Breast epithelium (tissue), 3 donors: ENCODE results near the gene EPS8L1.

ENCODE experiments used
- POLR2A ChIP-seq: fragments of 450-650 bp; IDR thresholded peaks from one replicate; pipeline ENCODE4 v1.6.1; 2016; ENCODE audit warnings: antibody characterized with exemption, mild to moderate bottlenecking, moderate library complexity
- TF ChIP-seq, protein P1 (sequence below), 3 donors: fragments of 450-650 bp; IDR thresholded peaks; one replicate each; pipeline ENCODE4 v1.5.1; 2016 to 2017; ENCODE audit warnings: antibody characterized with exemption in 3 of 3, mild to moderate bottlenecking in 3 of 3, moderate library complexity in 3 of 3

DNA sequence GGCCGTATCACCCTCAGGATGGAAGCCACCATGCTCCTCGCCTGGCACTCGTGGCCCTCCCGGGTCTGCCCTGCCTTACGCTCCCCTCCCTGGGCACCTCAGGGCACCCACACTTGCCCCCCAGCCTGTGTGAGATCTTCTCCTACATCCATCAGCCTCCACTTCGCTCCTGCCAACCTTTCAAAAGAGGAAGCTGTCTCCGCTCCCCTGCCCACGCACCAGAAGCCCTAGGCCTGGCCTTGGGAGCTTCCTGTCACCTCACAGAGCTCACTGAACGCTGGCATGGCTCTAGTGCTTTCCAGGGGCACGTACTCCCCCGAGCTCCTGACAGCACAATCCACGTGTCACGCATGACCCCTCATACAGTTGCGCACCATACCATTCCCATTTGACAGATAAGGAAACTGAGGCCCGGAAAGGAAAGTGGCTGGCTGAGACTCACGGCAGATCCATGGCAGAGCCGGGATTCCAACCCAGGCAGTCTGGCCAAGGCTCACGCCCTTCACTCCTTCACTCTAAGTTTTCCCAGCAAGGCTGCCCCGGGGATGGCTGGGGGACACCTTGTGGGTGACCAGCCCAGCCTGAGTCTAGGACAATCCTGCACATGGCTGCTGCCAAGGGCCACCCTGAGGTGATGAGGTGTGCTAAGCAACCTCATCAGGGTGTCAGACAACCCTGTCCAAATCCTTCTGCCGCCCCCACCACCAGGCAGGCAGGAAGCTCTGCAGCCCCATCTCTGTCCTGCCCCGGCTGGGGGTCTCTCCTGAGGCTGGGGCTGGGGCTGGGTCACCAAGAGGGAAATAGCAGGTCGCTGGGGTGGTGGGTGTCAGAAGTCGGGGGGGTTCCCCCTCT is 22.4 kb downstream of the EPS8L1 start:
- TF ChIP-seq, protein P1, sequence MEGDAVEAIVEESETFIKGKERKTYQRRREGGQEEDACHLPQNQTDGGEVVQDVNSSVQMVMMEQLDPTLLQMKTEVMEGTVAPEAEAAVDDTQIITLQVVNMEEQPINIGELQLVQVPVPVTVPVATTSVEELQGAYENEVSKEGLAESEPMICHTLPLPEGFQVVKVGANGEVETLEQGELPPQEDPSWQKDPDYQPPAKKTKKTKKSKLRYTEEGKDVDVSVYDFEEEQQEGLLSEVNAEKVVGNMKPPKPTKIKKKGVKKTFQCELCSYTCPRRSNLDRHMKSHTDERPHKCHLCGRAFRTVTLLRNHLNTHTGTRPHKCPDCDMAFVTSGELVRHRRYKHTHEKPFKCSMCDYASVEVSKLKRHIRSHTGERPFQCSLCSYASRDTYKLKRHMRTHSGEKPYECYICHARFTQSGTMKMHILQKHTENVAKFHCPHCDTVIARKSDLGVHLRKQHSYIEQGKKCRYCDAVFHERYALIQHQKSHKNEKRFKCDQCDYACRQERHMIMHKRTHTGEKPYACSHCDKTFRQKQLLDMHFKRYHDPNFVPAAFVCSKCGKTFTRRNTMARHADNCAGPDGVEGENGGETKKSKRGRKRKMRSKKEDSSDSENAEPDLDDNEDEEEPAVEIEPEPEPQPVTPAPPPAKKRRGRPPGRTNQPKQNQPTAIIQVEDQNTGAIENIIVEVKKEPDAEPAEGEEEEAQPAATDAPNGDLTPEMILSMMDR (IDR thresholded peaks at IDR 0.05), result no peak
- TF ChIP-seq POLR2A, result no peak
